Endothelial cell of umbilical vein (primary cell): ENCODE data around the gene ZHX3. TPM values are rescaled to one million over a fixed set of nuclear protein-coding genes. Genes with fewer than 3 reads are reported as not detected.

ENCODE experiments used
- BruUV-seq: library from RNA; stranded (reverse); fragments of 400-500 nt; replicated peaks from 2 replicates; lab custom pipeline; 2021; lab: Mats Ljungman, UMichigan
- CTCF ChIA-PET: fragments of 300-600, 350-600 bp; sonication (Branson Sonifier 250); formaldehyde crosslinking; loops from one replicate; lab custom pipeline; 2021; ENCODE audit warnings: antibody characterized with exemption, inconsistent platforms; lab: Charles Lee
- POLR2A ChIA-PET: fragments of 300-600, 350-600 bp; sonication (Branson Sonifier 250); formaldehyde crosslinking; loops from one replicate; lab custom pipeline; 2021; ENCODE audit warnings: antibody characterized with exemption, inconsistent platforms; lab: Charles Lee
- DNase-seq: peaks from one replicate; pipeline ENCODE4 v3.0.0-alpha.2; 2011; ENCODE audit warnings: low read depth, low spot score
- FAIRE-seq: peaks from 2 replicates; lab custom pipeline; 2011; peaks lifted over from hg19 to GRCh38; lab: Jason Lieb, UNC
- H2AFZ ChIP-seq: 2 replicates; pipeline ENCODE4 v1.6.0; 2012; ENCODE audit warnings: low read depth, low read length, control low read depth, inconsistent platforms
- H3K27ac ChIP-seq: 2 replicates; pipeline ENCODE4 v1.5.1; 2011; ENCODE audit warnings: low read depth, mild to moderate bottlenecking, control low read depth, low read length, moderate library complexity; ENCODE audit not compliant: insufficient read depth
- H3K27me3 ChIP-seq, 2 experiments: 2 replicates each; pipeline versions ENCODE4 v1.6.0 to v1.6.1; 2011; ENCODE audit warnings: low read length in 2 of 2, mixed read lengths in 1 of 2; ENCODE audit not compliant: control insufficient read depth in 2 of 2, insufficient read depth in 2 of 2
- H3K36me3 ChIP-seq, 2 experiments: 2 replicates in 1 of 2; 3 replicates in 1 of 2; pipeline ENCODE4 v1.5.1; 2011; ENCODE audit warnings: low read length in 2 of 2, mild to moderate bottlenecking in 1 of 2, moderate library complexity in 1 of 2; ENCODE audit not compliant: control insufficient read depth in 2 of 2, insufficient read depth in 2 of 2; ENCODE audit errors: extremely low read depth in 1 of 2
- H3K4me1 ChIP-seq: 3 replicates; pipeline ENCODE4 v1.5.1; 2011; ENCODE audit warnings: mild to moderate bottlenecking, low read length; ENCODE audit not compliant: control insufficient read depth, insufficient read depth; ENCODE audit errors: extremely low read depth
- H3K4me2 ChIP-seq: 2 replicates; pipeline ENCODE4 v1.6.1; 2011; ENCODE audit warnings: low read length, control low read depth, mixed read lengths; ENCODE audit not compliant: insufficient read depth
- H3K4me3 ChIP-seq, 3 experiments: fragments of 200-600 bp in 1 of 3; sonication (generic), shearing (Covaris generic) in 1 of 3; replicated peaks in 1 of 3; 2 replicates each; pipeline ENCODE4 v1.5.1; 2011 to 2016; ENCODE audit warnings: control low read depth in 3 of 3, low read length in 3 of 3, mild to moderate bottlenecking in 2 of 3, inconsistent platforms in 1 of 3, low read depth in 1 of 3, moderate library complexity in 1 of 3; ENCODE audit not compliant: insufficient read depth in 1 of 3
- H3K79me2 ChIP-seq: 2 replicates; pipeline ENCODE4 v1.6.0; 2012; ENCODE audit warnings: low read length, inconsistent platforms; ENCODE audit not compliant: control insufficient read depth, insufficient read depth
- H3K9ac ChIP-seq: replicated peaks from 2 replicates; pipeline ENCODE3; 2011; ENCODE audit warnings: low read length, control low read depth; ENCODE audit not compliant: insufficient read depth; ENCODE audit errors: extremely low read depth
- H3K9me1 ChIP-seq: replicated peaks from 3 replicates; pipeline ENCODE4 v1.6.0; 2011; ENCODE audit warnings: mild to moderate bottlenecking, low read length; ENCODE audit not compliant: control insufficient read depth, insufficient read depth; ENCODE audit errors: extremely low read depth
- H3K9me3 ChIP-seq: replicated peaks from 2 replicates; pipeline ENCODE4 v1.5.1; 2012; ENCODE audit warnings: low read length, inconsistent platforms; ENCODE audit not compliant: control insufficient read depth, insufficient read depth
- H4K20me1 ChIP-seq: replicated peaks from 2 replicates; pipeline ENCODE3; 2011; ENCODE audit warnings: mild to moderate bottlenecking, low read length; ENCODE audit not compliant: control insufficient read depth, insufficient read depth; ENCODE audit errors: extremely low read depth
- CTCF ChIP-seq, 2 donors: IDR thresholded peaks; 1 replicate in 1 of 2; 2 replicates in 1 of 2; pipeline ENCODE4 v1.5.1; 2011; ENCODE audit warnings: low read length in 2 of 2, mild to moderate bottlenecking in 2 of 2, moderate library complexity in 2 of 2, control low read depth in 1 of 2, inconsistent platforms in 1 of 2, low read depth in 1 of 2; ENCODE audit not compliant: insufficient read depth in 1 of 2; ENCODE audit errors: extremely low read depth in 1 of 2
- EZH2 ChIP-seq: IDR thresholded peaks from 2 replicates; pipeline ENCODE4 v1.6.1; 2012; ENCODE audit warnings: borderline replicate concordance, low read depth, mild to moderate bottlenecking, moderate library complexity, low read length, inconsistent platforms; ENCODE audit not compliant: severe bottlenecking
- FOS ChIP-seq: IDR thresholded peaks from 2 replicates; pipeline ENCODE4 v1.6.1; 2011; ENCODE audit warnings: mild to moderate bottlenecking, low read length, moderate library complexity, borderline replicate concordance; ENCODE audit not compliant: insufficient read depth
- GATA2 ChIP-seq: IDR thresholded peaks from 2 replicates; pipeline ENCODE4 v1.7.0; 2011; ENCODE audit warnings: low read depth, mild to moderate bottlenecking, moderate library complexity, mixed read lengths, low read length; ENCODE audit not compliant: insufficient read length, insufficient read depth
- JUN ChIP-seq: IDR thresholded peaks from 2 replicates; pipeline ENCODE4 v1.6.1; 2011; ENCODE audit warnings: borderline replicate concordance, low read depth; ENCODE audit not compliant: insufficient read length, insufficient read depth
- MAX ChIP-seq: IDR thresholded peaks from 2 replicates; pipeline ENCODE4 v1.6.1; 2011; ENCODE audit not compliant: insufficient read depth, insufficient read length
- MYC ChIP-seq: IDR thresholded peaks from one replicate; pipeline ENCODE4 v1.6.1; 2011; ENCODE audit warnings: mild to moderate bottlenecking, low read depth, low read length
- POLR2A ChIP-seq: IDR thresholded peaks from 2 replicates; pipeline ENCODE4 v1.6.1; 2012; ENCODE audit warnings: low read depth, mild to moderate bottlenecking, control low read depth, low read length
- POLR2AphosphoS5 ChIP-seq: IDR thresholded peaks from 2 replicates; pipeline ENCODE4 v1.6.1; 2012; ENCODE audit warnings: low read depth, mild to moderate bottlenecking, control low read depth, low read length, moderate library complexity; ENCODE audit not compliant: insufficient read depth
- dilution Hi-C: fragments of 300-500 bp; cut with MboI; formaldehyde crosslinking; loops from one replicate; pipeline ENCODE4 v1.15.0; 2019; ENCODE audit warnings: low sequenced_read_pairs; ENCODE audit not compliant: extremely low pct_ligation_motif_present
- intact Hi-C: fragments of 100-400 bp; cut with micrococcal nuclease; formaldehyde crosslinking; loops from one replicate; pipeline ENCODE4 v1.10.0; 2022
- polyA plus RNA-seq, 4 experiments: library from polyadenylated mRNA; depleted of rRNA in 3 of 4; stranded (reverse) in 3 of 4; unstranded in 1 of 4; fragments of >200 nt; gene quantifications; 2 replicates each; pipeline versions ENCODE4 v1.2.1 to v1.2.3, GENCODE V29; 2011 to 2012; ENCODE audit warnings: missing spikeins in 1 of 4
- total RNA-seq: library from RNA; stranded (reverse); gene quantifications from 2 replicates; pipeline ENCODE4 v1.2.3, GENCODE V29; 2021

ZHX3 gene
- total and polyA plus RNA-seq, 2 donors (not counting 3 experiments of a cell fraction or from before 2014, with no cell fraction given) = 7.4 to 17.8 TPM

GRCh38 chr20:41158082-41158625 is 159.4 kb downstream of the ZHX3 start:
- FAIRE-seq = no peak
- TF ChIP-seq CTCF (IDR thresholded peaks at IDR 0.05; ENCODE audit: extremely low read depth in 1 of 2, insufficient read depth in 1 of 2, low read depth in 1 of 2, low read length in 2 of 2) = no peak
- TF ChIP-seq EZH2 = no peak
- TF ChIP-seq POLR2AphosphoS5 = no peak
- TF ChIP-seq FOS = no peak
- no peak for TF ChIP-seq GATA2
- no peak for TF ChIP-seq JUN
- no peak for TF ChIP-seq POLR2A
- TF ChIP-seq MYC = no peak
- TF ChIP-seq MAX = no peak
- Histone ChIP-seq H3K4me3 (no peak overlapping the region), H3K27ac (no peak overlapping the region), H3K4me1 (peaks cover 6% of the 10 kb centered on the region), H3K36me3 (peaks cover 7 to 22% of the 10 kb centered on the region in 2 experiments), H4K20me1 (peaks cover 3% of the 10 kb centered on the region), H3K9me3 (no peaks in the 10 kb centered on the region), H3K27me3 (no peaks in the 10 kb centered on the region), H2AFZ (no peak overlapping the region), H3K9ac (no peak overlapping the region), H3K79me2 (peaks cover 65% of the 10 kb centered on the region), H3K4me2 (no peak overlapping the region), H3K9me1 (no peaks in the 10 kb centered on the region)
- dilution Hi-C loops = no loop called here
- intact Hi-C loops = no loop called here
- no TSS peak for BruUV-seq
- DNase-seq = no peak
- ChIA-PET POLR2A (no interaction called here), CTCF (interaction anchor here (0.8 to 2.8 kb wide), 9 partner anchors 9 to 182 kb away, joined by 3 to 15 read pairs (median 3); partner anchors contain the start of genes LPIN3 and PLCG1)
